GM23248 (cell line): Measurements from ENCODE around the gene AKAP13. TPM values are rescaled to one million over a fixed set of nuclear protein-coding genes. Genes with fewer than 3 reads are reported as not detected.

Experiments
- DNase-seq: peaks from one replicate; pipeline ENCODE4 v3.0.0-alpha.2; 2015
- H2AFZ ChIP-seq: fragments of 200-600 bp; sonication (generic); 2 replicates; pipeline ENCODE4 v1.6.1; 2016; ENCODE audit warnings: antibody characterized with exemption
- H3F3A ChIP-seq: fragments of 200-600 bp; sonication (generic); 2 replicates; pipeline ENCODE4 v1.6.1; 2016; ENCODE audit warnings: mild to moderate bottlenecking, antibody characterized with exemption, mixed run types; ENCODE audit not compliant: insufficient read depth
- H3K27ac ChIP-seq: fragments of 200-600 bp; sonication (generic); 2 replicates; pipeline ENCODE4 v1.5.1; 2016; ENCODE audit warnings: mild to moderate bottlenecking
- H3K27me3 ChIP-seq: fragments of 200-600 bp; sonication (generic); replicated peaks from 2 replicates; pipeline ENCODE4 v1.6.1; 2016; ENCODE audit warnings: mild to moderate bottlenecking; ENCODE audit not compliant: insufficient read depth
- H3K36me3 ChIP-seq: fragments of 200-600 bp; sonication (generic); 2 replicates; pipeline ENCODE4 v1.6.1; 2016; ENCODE audit warnings: low read depth, mild to moderate bottlenecking
- H3K4me1 ChIP-seq: fragments of 200-600 bp; sonication (generic); 2 replicates; pipeline ENCODE4 v1.6.1; 2016; ENCODE audit warnings: mild to moderate bottlenecking; ENCODE audit not compliant: insufficient read depth
- H3K4me2 ChIP-seq: fragments of 200-600 bp; sonication (generic); one replicate; pipeline ENCODE4 v1.6.1; 2016; ENCODE audit warnings: mild to moderate bottlenecking; ENCODE audit not compliant: unreplicated experiment
- H3K4me3 ChIP-seq: fragments of 200-600 bp; sonication (generic); 2 replicates; pipeline ENCODE4 v1.5.1; 2016; ENCODE audit warnings: mild to moderate bottlenecking
- H3K79me2 ChIP-seq: fragments of 200-600 bp; sonication (generic); 2 replicates; pipeline ENCODE4 v1.6.1; 2016; ENCODE audit warnings: mild to moderate bottlenecking; ENCODE audit not compliant: insufficient read depth
- H3K9ac ChIP-seq: fragments of 200-600 bp; sonication (generic); 2 replicates; pipeline ENCODE4 v1.6.1; 2016; ENCODE audit warnings: mild to moderate bottlenecking
- H3K9me2 ChIP-seq: fragments of 200-600 bp; sonication (generic); 2 replicates; pipeline ENCODE4 v1.6.1; 2016; ENCODE audit warnings: mixed run types, mild to moderate bottlenecking, moderate library complexity; ENCODE audit not compliant: insufficient read depth
- H3K9me3 ChIP-seq: fragments of 200-600 bp; sonication (generic); one replicate; pipeline ENCODE4 v1.6.1; 2017; ENCODE audit warnings: low read depth
- H4K20me1 ChIP-seq: fragments of 200-600 bp; sonication (generic); 2 replicates; pipeline ENCODE4 v1.6.0; 2016; ENCODE audit not compliant: insufficient read depth
- EZH2 ChIP-seq: fragments of 200-600 bp; sonication (generic); IDR thresholded peaks from 2 replicates; pipeline ENCODE4 v1.6.1; 2018; ENCODE audit warnings: antibody characterized with exemption, mild to moderate bottlenecking; ENCODE audit not compliant: insufficient read depth, poor library complexity, severe bottlenecking
- EZH2phosphoT487 ChIP-seq: fragments of 200-600 bp; sonication (generic); IDR thresholded peaks from 2 replicates; pipeline ENCODE4 v1.6.1; 2018; ENCODE audit warnings: antibody characterized with exemption, moderate library complexity, mild to moderate bottlenecking, low read depth; ENCODE audit not compliant: insufficient read depth
- WGBS, 2 experiments: methylation state at CpG; one replicate each; pipeline ENCODE4 v1.1.6; 2015 to 2017; ENCODE audit warnings: low lambda C conversion rate in 2 of 2, low coverage in 1 of 2; ENCODE audit errors: missing lambda C conversion rate in 2 of 2; 5-methylcytosine and 5-hydroxymethylcytosine counted together
- in situ Hi-C: fragments of 300-500 bp; cut with MboI; formaldehyde crosslinking; loops from 2 replicates; pipeline ENCODE4 v1.15.0; 2020
- polyA plus RNA-seq: library from polyadenylated mRNA; unstranded; fragments of >200 nt; fragmentation: Nextera tagmentation; extraction: Ambion mirVana; gene quantifications from 2 replicates; pipeline ENCODE4 v1.2.1, GENCODE V29; 2016
- total RNA-seq: library from RNA; depleted of rRNA; stranded (reverse); fragments of >200 nt; shearing (Covaris generic); gene quantifications from 2 replicates; pipeline ENCODE4 v1.2.3, GENCODE V29; 2014

The AKAP13 gene
- total and polyA plus RNA-seq, 2 experiments from 2014 or later, result 26.5 to 27.7 TPM

DNA sequence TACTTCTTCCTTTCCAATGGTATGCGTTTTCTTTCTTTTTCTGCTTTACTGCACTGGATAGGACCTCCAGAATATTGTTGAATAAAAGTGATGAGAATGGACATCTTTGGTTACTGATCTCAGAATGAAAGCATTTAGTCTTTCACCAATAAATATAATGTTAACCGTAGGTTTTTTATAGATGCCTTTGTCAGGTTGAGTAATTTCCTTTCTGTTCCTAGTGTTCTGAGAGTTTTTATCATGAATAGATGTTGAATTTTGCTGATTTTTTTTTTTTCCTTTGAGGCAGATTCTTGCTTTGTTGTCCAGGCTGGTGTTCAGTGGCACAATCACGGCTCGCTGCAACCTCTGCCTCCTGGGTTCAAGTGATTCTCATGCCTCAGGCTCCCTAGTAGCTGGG lies 255.9 kb downstream of the AKAP13 start:
- no peaks in the 10 kb centered on the region for H3K9me3 ChIP-seq
- H3K4me1 ChIP-seq, result peaks cover 16% of the 10 kb centered on the region
- no peaks in the 10 kb centered on the region for H3K36me3 ChIP-seq
- in situ Hi-C loops, result no loop called here
- TF ChIP-seq EZH2 (no peak), EZH2phosphoT487 (no peak)
- H3K27me3 ChIP-seq, result no peaks in the 10 kb centered on the region
- 73 to 86% methylated on average over 4 of the region's 4 CpGs for WGBS, 2 experiments
- H3K9me2 ChIP-seq, result no peaks in the 10 kb centered on the region
- peaks cover 20% of the 10 kb centered on the region for H3F3A ChIP-seq
- no peak for DNase-seq
- H2AFZ ChIP-seq, result no peak overlapping the region
- H3K4me2 ChIP-seq, result no peak overlapping the region
- no peak overlapping the region for H3K9ac ChIP-seq
- no peaks in the 10 kb centered on the region for H4K20me1 ChIP-seq
- H3K4me3 ChIP-seq, result no peak overlapping the region
- peaks cover 93% of the 10 kb centered on the region for H3K79me2 ChIP-seq
- H3K27ac ChIP-seq, result no peak overlapping the region

- no peak overlapping the region for H2AFZ ChIP-seq
- in situ Hi-C loops, result no loop called here
- WGBS, 2 experiments, result 2% methylated on average over 3 of the region's 3 CpGs
- H3F3A ChIP-seq, result peaks cover 34% of the 10 kb centered on the region
- H3K9ac ChIP-seq, result peak overlapping the region; percentile 62
- peaks cover 36% of the 10 kb centered on the region for H3K4me1 ChIP-seq
- H3K4me3 ChIP-seq, result no peak overlapping the region; the same call in 1 of the 2 replicates
- peak overlapping the region; percentile 79 for H3K27ac ChIP-seq
- H3K4me2 ChIP-seq, result peak overlapping the region; percentile 38
- TF ChIP-seq EZH2phosphoT487 (no peak), EZH2 (no peak)
- DNase-seq, result peak; percentile 93
- H3K9me3 ChIP-seq, result no peaks in the 10 kb centered on the region
- no peaks in the 10 kb centered on the region for H4K20me1 ChIP-seq
- peaks cover 90% of the 10 kb centered on the region for H3K79me2 ChIP-seq
- H3K27me3 ChIP-seq, result no peaks in the 10 kb centered on the region
- H3K9me2 ChIP-seq, result no peaks in the 10 kb centered on the region
- H3K36me3 ChIP-seq, result no peaks in the 10 kb centered on the region
Measured at GRCh38 chr15:85639752-85640381, 259.5 kb downstream of the AKAP13 start.

- TF ChIP-seq EZH2phosphoT487, result no peak
- no peak for TF ChIP-seq EZH2
- H3K4me2 ChIP-seq, result peak overlapping the region; percentile 78
- no peaks in the 10 kb centered on the region for H4K20me1 ChIP-seq
- peaks cover 45% of the 10 kb centered on the region for H3K4me1 ChIP-seq
- no peaks in the 10 kb centered on the region for H3K9me2 ChIP-seq
- peaks cover 34% of the 10 kb centered on the region for H3F3A ChIP-seq
- no peaks in the 10 kb centered on the region for H3K9me3 ChIP-seq
- DNase-seq, result peak; percentile 13
- H3K9ac ChIP-seq, result peak overlapping the region; percentile 72
- H3K79me2 ChIP-seq, result peaks cover 88% of the 10 kb centered on the region
- WGBS, 2 experiments, result 13 to 18% methylated on average over 5 of the region's 5 CpGs
- H3K36me3 ChIP-seq, result 0 out of 2 replicates have a peak, but pooled peaks cover 3% of the 10 kb centered on the region
- H2AFZ ChIP-seq, result peak overlapping the region; percentile 52
- H3K27me3 ChIP-seq, result no peaks in the 10 kb centered on the region
- in situ Hi-C loops, result no loop called here
- H3K27ac ChIP-seq, result peak overlapping the region; percentile 75
- peak overlapping the region; percentile 60 for H3K4me3 ChIP-seq
Measured at GRCh38 chr15:85642065-85642692, 261.8 kb downstream of the AKAP13 start.

DNA sequence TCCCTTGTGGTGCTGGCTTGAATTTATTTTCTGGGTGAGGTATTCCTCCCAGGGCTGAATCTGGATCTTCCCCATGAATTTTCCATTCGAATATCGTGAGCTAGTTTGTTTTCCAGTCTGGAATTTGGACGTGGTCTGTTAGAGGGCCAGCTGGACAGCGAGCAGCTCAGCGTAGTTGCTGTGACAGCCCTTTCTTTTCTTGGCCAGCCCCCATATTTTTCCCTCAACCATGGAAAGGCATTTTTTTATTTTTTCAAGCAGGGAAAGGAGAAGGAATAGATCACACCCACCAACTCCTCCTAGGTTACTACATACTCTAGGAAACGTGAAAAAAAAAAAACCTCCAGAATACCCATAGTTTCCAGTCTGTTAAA lies 262.3 kb downstream of the AKAP13 start:
- Histone ChIP-seq H2AFZ (peak overlapping the region; percentile 52), H3K9me2 (no peaks in the 10 kb centered on the region), H3K27ac (peak overlapping the region; percentile 75), H3K4me1 (peaks cover 45% of the 10 kb centered on the region), H3K79me2 (peaks cover 88% of the 10 kb centered on the region), H3K27me3 (no peaks in the 10 kb centered on the region), H3K4me3 (peak overlapping the region; percentile 60), H4K20me1 (no peaks in the 10 kb centered on the region), H3K9me3 (no peaks in the 10 kb centered on the region), H3K4me2 (peak overlapping the region; percentile 78), H3F3A (peaks cover 31% of the 10 kb centered on the region), H3K36me3 (0 out of 2 replicates have a peak, but pooled peaks cover 3% of the 10 kb centered on the region), H3K9ac (peak overlapping the region; percentile 72)
- peak; percentile 75 for DNase-seq
- in situ Hi-C loops, result no loop called here
- 8 to 17% methylated on average over 6 of the region's 6 CpGs for WGBS, 2 experiments
- TF ChIP-seq EZH2 (no peak), EZH2phosphoT487 (no peak)
